Vagina (tissue), 2 donors: ENCODE data around the gene IGHMBP2.
A peak's percentile ranks its signal among the peaks of the same experiment; 100 is the strongest.

Experiments used
- CTCF ChIP-seq, 3 experiments: fragments of 450-650 bp in 2 of 3; fragments of 200-600 bp in 1 of 3; sonication (generic) in 1 of 3; IDR thresholded peaks; one replicate each; pipeline ENCODE4 v1.5.1; 2017 to 2019; ENCODE audit warnings: antibody characterized with exemption in 3 of 3, mild to moderate bottlenecking in 2 of 3, moderate library complexity in 2 of 3
- POLR2A ChIP-seq, 2 donors: fragments of 450-650 bp; IDR thresholded peaks; one replicate each; pipeline ENCODE4 v1.6.1; 2017; ENCODE audit warnings: antibody characterized with exemption in 2 of 2, mild to moderate bottlenecking in 2 of 2, moderate library complexity in 2 of 2
- POLR2AphosphoS5 ChIP-seq, 2 donors: sonication (generic); formaldehyde crosslinking; IDR thresholded peaks; one replicate each; pipeline ENCODE4 v1.9.0; 2017; ENCODE audit warnings: antibody characterized with exemption in 2 of 2, mild to moderate bottlenecking in 2 of 2, low read depth in 1 of 2; ENCODE audit not compliant: insufficient read depth in 1 of 2

DNA sequence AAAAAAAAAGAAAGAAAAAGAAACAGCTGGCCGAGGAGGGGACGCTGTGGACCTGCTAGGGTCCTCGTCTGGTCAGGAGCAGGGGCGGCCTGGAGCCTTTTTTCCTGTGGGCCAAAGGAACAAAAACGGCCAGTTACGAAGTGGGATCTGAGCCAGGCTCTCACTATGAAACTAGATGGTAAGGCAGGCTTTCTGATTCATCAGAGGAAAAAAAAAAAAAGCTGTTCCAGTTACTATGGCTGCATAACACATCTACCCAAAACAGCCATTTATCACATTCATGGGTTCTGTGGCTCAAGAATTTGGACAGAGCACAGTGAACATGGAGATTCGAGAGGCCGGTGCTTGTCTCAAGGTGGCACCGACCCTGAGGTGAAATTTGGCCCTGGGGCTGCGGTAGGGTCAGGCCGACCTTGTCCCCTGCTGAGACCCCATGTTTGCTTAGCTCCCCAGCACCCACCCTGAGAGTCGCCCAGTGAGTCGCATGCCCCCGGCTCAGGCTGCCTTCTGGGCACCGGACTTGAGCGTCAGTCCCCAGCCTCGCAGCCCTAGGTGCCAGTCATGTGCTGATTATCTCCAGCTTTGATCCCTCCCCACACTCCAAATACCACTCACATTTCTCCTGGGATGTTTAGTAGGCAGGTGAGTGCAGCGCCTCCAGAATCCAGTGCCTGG lies 42.9 kb downstream of the IGHMBP2 start:
- TF ChIP-seq CTCF (IDR thresholded peaks at IDR 0.05): no peak
- peak in 1 of 2 donors; percentile 32 for TF ChIP-seq POLR2AphosphoS5 (IDR thresholded peaks at IDR 0.05; ENCODE audit: insufficient read depth in 1 of 2, low read depth in 1 of 2)
- no peak for TF ChIP-seq POLR2A (IDR thresholded peaks at IDR 0.05)
